ENCODE measurements around the gene ADIRF.
"Not testable (repeated sequence)": the region's sequence is repeated elsewhere in the genome, so short reads cannot be mapped to it uniquely, and the experiment has no call there.

ADIRF gene

DNA sequence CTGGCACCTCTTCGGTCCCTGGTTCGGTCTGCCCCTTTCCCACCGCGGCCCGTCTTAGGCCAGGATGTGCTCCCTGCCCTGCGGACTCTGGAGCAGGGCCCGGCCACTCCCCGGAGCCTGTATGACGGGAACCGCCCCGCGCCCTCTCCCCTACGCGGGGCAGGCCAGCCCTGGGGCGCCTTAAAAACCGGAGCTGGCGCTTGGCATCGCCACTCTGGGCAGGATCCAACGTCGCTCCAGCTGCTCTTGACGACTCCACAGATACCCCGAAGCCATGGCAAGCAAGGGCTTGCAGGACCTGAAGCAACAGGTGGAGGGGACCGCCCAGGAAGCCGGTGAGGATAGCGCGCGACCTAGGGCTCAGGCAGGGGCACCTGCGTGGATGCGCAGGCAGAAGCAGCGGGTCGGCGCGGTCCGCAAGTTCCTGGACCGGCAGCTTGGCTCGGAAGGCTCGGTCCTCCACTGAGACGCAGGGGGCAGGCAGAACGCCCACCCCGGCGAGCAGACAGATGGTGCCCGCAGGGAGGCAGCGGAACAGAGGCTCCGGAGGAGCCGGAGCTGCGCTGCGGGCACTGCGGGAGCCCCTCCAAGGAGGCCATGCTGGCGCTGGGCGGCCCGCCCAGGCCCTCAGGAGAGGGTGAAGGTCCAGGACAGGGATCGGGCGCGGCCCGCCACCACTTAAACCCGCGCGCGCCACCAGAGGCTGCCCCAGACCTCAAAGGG is at the start of gene ADIRF:
TSS of gene ADIRF (plus strand) at position 212 of the 723 bp plus-strand sequence. CDS start at position 275, 63 bp downstream.
- DNase-seq (ENCODE audit: low read depth in 2 of 2, low spot score in 1 of 2): no peak

DNA sequence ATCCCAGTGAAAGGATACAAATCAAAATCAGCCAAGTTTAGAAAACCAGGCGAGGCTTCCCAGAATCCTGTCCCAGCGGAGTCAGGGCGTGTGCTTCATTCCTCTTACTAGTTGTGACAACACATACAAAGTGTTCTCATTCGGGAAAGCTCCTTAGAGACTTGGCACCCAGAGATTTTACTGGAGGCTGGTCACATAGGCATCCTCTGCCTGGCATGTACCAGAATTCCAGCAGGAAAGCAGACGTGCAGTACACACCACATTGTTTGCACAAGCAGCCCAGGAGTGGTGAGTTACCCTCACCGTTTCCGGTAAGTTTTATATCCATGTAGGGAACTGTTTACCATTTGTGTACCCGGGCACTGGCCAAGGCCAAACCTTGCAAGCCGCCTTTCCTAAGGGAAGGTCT is 45.7 kb upstream of the ADIRF start:
- no peak for DNase-seq (ENCODE audit: low read depth in 2 of 2, low spot score in 1 of 2)

DNA sequence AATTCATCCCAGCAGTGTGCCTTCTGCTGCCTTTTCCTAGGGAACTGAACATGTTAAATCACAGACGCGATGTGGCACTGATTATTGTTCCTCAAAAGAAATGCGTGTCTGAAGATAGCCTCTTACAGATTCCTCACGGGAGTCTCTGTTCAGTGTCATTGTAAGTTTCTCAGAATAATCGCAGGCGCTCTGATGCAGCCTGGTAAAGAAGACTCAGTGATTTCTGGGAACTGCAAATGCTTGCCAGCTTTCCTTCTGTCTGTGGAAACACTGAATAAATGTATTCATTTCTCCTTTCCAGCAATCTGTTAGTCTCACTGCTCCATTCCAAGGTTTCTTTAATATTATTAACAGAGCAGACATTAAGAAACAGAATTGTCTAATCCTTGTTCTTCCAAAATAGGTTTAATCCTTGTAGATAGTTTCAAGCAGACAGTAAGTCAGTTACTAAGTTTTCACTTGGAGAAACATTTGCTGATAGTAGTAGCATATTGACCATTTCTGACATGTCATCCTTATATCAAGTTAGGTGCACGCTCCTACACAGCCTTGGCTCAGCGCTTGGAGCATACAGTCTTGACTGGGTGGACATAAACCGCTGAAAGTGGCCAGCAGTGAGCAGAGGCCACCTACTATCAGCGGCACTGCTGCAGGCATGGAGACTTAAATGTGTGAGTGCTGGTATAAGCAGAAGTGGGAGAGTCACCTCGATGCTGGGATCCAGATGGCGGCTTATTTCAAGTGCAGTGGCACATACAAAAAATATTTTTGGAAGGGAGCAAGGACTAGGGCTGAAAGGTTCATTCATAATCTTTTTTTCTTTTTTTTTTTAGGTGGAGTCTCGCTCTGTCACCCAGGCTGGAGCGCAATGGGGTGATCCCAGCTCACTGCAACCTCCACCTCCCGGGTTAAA is 38.6 kb upstream of the ADIRF start:
- DNase-seq (ENCODE audit: low read depth in 2 of 2, low spot score in 1 of 2): no peak

DNA sequence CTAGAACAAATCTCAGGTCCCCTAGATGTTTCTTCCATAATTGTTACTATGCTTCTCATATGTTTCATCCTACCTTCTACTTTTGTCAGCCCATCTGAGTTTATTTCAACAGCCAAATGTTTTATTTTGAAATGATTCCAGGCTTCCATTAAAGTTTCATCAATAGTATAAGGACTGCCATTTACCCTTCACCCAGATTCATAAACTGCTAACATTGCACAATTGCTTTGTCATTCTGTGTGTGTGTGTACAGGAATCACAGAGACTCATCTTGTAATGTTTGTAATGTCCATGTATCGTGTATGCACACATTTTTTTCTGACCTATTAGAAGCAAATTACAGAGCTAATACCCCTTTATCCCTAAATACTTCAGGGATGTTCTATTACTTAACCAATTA is 36.4 kb upstream of the ADIRF start:
- DNase-seq (ENCODE audit: low read depth in 2 of 2, low spot score in 1 of 2): no peak

DNA sequence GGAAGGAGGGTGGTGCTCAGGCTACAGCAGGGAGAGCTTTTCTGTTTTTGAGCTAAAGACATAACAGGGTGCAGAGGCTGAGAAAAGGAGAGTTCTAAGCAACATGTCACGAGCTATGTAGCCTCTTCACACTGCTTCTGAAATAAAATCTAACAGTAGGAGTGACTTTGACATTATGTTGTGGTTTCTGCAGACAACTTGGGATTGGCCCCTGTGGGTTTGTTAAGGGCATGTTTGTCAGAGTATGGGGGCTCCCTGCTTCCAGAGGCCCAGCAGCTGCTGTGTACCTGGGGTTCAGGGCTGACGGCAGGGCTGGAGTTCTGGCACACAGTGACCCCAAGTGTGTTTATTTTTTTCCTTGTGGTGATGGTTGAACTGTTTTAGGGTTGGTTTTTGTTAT is 35.6 kb upstream of the ADIRF start:
- no peak for DNase-seq (ENCODE audit: low read depth in 2 of 2, low spot score in 1 of 2)

DNA sequence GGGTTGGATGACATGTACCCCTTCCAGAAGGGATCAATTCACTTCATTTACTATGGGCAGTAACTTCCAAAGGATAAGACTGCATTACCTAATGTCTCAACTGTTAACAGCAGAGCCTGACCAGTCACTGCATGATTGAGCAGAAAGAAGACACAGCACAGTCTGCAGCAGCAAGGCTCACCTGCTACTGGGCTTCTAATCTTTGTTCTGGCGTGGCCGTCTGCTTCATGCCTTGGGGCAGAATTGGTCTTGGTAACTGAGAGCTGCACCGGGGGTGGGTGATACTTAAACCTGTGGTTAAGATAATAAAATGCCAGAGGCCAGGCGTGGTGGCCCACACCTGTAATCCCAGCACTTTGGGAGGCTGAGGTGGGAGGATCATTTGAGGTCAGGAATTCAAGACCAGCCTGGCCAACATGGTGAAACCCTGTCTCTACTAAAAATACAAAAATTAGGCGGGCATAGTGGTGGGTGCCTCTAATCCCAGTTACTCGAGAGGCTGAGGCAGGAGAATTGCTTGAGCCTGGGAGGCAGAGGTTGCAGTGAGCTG is 34.0 kb upstream of the ADIRF start:
- not testable (repeated sequence) for DNase-seq (ENCODE audit: low read depth in 2 of 2, low spot score in 1 of 2)

DNA sequence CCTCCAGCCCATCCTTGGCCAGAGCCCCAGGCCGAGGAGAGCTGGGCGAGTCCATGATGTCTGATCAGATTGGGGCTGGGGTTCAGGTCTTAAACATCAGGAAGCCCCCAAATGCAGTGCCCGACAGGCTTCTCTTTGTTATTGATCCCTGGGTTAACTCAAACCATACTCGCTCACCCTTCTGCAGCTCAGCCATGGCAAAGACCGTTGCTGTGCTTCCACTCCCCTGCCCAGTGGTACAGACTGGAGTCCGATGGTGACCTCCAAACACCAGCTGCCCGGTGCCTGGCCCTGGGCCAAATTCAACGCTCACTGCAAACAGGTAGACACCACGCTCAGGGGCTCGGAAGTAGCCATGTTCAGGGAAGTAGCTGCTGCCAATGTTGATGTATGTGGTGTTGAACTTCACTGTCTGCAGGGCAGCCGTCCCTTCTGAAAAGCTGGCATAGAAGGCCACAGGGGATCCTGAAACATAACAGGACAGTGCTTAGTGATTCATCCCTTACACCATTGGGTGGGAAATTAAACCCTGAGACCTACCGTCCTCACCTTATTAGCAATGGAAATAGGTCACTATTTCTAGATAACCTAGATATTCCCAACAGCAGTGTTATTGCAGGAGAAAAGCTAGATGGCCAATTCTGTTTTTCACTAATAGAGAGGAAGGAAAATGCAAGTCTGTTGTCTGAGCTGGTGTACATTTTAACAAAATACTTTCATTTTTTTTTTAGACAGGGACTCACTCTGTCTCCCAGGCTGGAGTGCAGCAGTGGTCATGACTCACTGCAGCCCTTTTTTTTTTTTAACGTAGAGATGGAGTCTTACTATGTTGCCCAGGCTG is 31.4 kb upstream of the ADIRF start:
- no peak for DNase-seq (ENCODE audit: low read depth in 2 of 2, low spot score in 1 of 2)

DNA sequence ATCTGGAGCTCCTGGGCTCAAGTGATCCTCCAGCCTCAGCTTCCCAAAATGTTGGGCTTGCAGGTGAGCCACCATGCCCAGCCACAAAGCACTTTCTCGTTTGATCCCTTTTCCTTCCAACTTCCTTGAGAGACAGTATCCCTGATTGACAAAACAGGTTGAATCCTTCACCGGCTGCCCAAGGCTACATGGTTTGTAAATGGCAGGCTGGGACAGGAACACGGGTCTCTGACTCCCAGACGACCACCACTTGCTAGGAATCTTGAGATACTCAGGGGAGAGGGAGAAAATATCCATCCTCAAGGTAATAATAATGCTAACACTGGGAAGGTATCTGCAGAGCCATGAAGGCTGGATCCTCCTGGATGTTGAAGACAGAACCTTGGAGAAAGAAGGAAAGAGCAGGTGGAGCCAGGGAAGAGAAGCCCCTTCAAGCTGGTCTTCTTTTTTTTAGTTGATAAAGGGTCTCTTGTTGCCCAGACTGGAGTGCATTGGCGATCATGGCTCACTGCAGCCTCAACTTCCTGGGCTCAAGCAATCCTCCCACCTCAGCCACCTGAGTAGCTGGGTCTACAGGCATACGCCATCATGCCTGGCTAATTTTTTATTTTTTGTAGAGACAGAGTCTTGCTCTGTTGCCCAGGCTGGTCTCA is 30.7 kb upstream of the ADIRF start:
- no peak for DNase-seq (ENCODE audit: low read depth in 2 of 2, low spot score in 1 of 2)

DNA sequence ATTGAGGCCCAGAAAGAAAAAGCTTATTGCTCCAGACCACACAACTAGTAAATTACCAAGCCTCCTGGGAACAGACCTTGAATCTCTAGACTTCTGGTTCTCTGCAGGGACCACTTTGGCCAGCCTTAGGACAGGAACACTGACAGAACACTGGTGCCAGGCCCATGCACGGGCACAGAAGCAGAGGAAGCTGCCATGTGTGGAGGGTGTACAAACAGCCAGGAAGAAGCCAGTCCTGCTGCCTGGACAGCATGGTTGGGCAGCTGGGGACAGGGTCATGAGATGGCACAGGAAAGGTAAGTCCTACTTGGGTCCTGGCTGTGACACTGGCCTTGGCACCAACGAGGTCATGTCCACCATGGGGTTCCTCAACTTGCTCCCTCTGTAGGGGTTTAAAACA is 30.0 kb upstream of the ADIRF start:
- DNase-seq (ENCODE audit: low read depth in 2 of 2, low spot score in 1 of 2): no peak

DNA sequence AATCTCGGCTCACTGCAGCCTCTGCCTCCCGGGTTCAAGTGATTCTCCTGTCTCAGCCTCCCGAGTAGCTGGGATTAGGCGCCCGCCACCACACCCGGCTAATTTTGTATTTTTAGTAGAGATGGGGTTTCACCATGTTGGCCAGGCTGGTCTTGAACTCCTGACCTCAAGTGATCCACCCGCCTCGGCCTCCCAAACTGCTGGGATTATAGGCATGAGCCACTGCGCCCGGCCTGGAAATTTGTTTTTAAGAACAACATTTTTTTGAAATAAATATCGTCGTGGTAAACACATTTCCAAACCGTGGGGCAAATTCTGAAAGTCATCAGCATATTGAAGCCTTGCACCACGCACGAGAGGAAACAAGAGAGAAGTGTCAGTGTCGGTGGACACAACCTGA is 28.2 kb upstream of the ADIRF start:
- DNase-seq (ENCODE audit: low read depth in 2 of 2, low spot score in 1 of 2): not testable (repeated sequence)

DNA sequence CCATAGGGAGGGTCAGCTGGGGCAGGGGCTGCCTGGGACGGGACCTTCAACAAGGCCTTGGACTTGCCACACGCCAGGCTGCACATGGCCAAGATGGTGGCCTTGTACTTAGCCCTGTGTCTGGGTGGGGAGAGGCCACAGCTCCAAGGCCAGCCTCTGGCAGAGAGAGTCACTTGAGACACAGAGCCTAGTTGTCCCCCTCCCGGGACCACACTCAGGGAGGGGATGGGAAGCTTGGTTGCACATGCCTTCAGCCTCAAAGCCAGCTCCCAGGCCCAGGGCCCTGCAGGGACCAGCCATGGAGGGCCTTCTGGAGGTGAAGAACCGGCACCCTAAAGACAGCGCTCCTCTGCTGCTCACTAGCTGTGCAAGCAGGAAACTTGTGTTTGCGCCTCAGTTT is 27.6 kb upstream of the ADIRF start:
- DNase-seq (ENCODE audit: low read depth in 2 of 2, low spot score in 1 of 2): no peak

DNA sequence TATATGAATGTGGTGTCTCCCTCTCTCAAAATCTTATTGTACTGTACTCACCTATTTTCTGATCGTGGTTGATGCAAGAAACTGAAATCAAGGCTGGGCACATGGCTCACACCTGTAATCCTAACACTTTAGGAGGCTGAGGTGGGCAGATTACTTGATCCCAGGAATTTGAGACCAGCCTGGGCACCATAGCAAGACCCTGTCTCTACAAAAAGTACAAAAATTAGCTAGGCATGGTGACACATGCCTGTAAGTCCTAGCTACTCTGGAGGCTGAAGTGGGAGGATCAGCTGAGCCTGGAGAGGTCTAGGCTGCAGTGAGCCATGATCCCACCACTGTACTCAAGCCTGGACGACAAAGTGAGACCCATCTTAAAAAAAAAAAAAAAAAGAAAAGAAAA is 26.9 kb upstream of the ADIRF start:
- no peak for DNase-seq (ENCODE audit: low read depth in 2 of 2, low spot score in 1 of 2)

DNA sequence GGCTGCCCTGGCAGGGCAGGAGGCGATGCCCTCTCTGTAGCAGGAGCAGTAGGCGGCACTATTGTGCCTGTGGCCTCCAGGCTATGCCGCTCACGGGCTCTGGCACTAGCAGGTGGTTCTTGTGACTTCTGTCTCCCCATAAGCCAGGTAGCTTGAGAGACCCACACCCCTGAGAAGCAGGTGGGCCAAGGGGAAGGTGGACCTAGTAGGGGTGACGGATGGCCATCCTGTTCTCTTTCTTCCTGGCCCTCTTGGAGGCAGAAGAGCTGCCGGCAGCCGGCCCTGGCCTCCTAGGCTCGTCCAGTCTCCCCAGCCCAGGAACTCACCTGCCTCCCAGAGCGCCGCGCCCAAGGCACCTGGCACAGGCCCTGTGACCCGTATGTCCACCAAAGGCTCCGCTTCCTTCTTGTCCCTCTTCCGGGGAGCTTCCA is 26.3 kb upstream of the ADIRF start:
- DNase-seq (ENCODE audit: low read depth in 2 of 2, low spot score in 1 of 2): no peak

DNA sequence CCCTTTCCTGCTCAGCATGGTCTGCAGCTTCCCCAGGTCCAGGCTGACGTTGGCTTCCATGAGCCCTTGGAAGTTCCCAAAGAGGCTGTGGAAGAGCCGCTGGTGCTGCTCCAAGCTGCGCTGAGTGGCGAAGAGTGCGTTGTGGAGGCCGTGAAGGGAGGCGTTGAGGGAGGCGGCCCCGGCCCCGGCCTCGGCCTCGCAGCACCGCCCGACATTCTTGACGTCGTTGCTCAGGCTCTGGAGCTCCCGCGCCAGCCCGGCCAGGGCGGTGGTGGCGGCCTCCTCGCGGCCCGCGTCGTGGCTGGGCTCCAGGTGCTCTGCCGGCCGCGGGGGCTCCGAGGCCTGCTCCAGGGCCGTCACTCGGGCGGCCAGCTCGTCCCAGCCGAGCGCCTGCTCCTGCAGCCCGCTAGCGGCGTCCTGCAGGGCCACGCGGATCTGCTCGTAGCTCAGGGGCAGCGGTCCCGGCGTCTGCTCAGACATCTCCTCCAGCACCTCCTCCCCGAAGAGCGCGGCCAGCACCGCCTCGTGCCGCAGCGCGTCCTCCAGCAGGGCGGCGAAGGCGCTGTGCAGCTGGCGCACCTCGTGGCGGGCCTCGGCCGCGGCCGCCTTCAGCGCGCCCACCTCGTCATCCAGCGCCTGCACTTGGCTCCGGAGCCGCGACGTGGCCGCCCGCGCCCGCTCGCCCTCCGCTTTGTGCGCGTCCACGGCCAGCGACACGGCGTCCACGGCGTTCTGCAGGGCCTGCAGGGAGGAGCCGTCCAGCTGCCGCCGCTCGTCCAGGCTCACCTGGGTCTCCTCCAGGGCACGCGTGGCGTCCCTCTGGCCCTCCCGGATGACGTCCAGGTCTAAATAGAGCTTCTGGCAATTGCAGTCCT is 25.6 kb upstream of the ADIRF start:
- DNase-seq (ENCODE audit: low read depth in 2 of 2, low spot score in 1 of 2): no peak

DNA sequence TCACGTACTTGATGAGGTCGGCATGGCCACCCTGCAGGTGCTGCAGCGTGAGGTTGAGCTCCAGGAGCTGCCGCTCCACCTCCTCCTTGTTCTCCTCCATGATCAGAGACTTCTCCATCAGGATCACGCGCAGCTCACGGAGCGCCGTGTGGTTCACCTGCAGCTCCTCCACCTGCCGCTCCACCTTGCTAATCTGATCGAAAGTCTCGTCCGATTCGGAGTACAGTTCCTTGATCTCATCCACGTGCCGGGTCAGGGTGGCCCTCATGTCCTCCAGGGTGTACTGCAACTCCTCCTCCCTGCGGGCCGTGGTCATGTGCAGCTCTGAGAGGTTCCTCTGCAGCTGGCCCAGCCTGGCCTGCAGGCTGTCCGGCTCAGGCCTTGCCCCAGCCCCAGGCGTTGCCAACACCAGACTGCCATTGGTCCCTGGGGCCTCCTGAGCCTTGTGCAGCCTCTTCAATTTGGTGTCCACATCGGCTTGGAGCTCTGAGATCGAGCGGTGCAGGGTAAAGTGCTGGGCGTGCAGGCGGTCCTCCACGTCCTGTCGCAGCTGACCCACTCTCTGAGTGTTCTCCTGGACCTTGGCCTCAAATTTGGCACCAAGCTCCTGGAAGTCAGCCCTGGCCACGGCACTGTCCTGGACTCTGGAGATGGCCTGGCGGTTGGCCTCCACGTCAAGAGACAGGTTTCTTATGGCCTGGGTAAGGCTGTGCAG is 24.8 kb upstream of the ADIRF start:
- no peak for DNase-seq (ENCODE audit: low read depth in 2 of 2, low spot score in 1 of 2)

DNA sequence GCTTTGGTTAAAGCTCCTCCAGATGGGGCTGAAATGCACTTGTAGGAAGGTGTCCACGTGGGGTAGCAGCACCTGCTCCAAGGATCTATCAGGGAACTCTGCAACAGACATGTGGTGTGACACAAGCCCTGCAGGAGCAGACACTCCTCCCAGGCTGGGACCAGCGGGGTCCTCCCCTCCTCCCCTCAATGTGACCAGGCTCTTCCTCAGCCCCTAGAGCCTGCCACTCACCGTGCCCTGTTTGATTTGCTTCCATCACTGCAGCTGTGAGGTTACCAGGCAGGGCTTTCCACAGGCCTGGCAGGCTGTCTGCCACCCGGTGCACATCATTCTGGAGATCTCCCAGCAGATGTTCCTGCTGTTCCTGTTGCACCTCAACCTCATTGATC is 24.3 kb upstream of the ADIRF start:
- DNase-seq (ENCODE audit: low read depth in 2 of 2, low spot score in 1 of 2): no peak

DNA sequence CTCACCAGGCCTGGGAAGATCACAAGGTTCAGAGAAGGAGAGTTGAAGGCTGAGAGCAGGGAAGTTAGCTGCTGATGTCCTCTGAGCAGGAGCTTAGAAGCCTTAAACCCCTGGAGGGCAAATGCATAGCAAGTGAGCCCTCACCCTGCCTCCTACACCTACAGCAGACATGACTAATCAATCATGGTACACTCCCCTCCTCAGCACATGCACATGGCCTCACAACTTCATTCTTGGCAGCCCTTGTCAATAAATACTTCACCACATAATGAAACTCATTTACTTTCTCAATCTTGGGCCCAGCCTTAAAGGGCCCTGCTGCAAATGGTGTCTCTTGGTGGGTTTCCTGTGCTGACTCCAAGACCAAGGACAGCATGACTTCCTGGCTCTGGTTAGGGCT is 23.8 kb upstream of the ADIRF start:
- no peak for DNase-seq (ENCODE audit: low read depth in 2 of 2, low spot score in 1 of 2)

DNA sequence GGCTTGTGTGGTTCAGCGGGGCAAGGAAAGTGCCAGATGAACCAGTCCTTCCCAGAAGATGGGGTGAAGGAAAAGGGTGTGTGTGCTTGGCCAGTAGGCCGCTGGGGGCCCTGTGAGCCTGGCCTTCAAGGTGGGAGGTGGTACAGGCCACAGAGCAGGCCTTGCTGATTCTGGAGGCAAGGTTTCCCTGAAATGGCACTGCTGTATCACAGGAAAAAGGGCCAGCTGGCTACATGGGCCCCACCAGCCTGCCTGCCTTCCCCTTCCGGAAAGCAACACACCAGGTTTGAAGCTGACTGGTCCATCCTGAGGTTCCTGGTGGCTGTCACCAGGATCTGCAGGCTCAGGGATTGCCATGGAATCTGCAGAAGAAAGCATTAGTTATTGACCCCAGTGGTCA is 23.4 kb upstream of the ADIRF start:
- no peak for DNase-seq (ENCODE audit: low read depth in 2 of 2, low spot score in 1 of 2)

Measured in stimulated activated CD8-positive, alpha-beta memory T cell treated with anti-CD3 and anti-CD28 coated beads, Interleukin-4, amount 100 ng/mL, for 1 hour (primary cell).